Tibial nerve (tissue), 3 donors: Measurements from ENCODE around the gene BBS10.

Experiments
- CTCF ChIP-seq, 5 experiments: fragments of 200-600 bp in 3 of 5; fragments of 450-650 bp in 2 of 5; sonication (generic) in 3 of 5; IDR thresholded peaks; one replicate each; pipeline ENCODE4 v1.5.1; 2016 to 2019; ENCODE audit warnings: antibody characterized with exemption in 5 of 5, mild to moderate bottlenecking in 3 of 5, moderate library complexity in 2 of 5
- POLR2A ChIP-seq, 2 donors: fragments of 450-650 bp; IDR thresholded peaks; one replicate each; pipeline ENCODE4 v1.6.1; 2017; ENCODE audit warnings: antibody characterized with exemption in 2 of 2, mild to moderate bottlenecking in 2 of 2, moderate library complexity in 2 of 2

GRCh38 chr12:76318773-76319594 lies 29.2 kb downstream of the BBS10 start:
- no peak for TF ChIP-seq CTCF (IDR thresholded peaks at IDR 0.05)
- TF ChIP-seq POLR2A (IDR thresholded peaks at IDR 0.05) = no peak
